ENCODE results near the gene TDRD3. TPM values are rescaled to one million over a fixed set of nuclear protein-coding genes. Genes with fewer than 3 reads are reported as not detected.

Gene TDRD3
- total RNA-seq, 2 experiments from 2014 or later: 22.4 to 27.2 TPM

DNA sequence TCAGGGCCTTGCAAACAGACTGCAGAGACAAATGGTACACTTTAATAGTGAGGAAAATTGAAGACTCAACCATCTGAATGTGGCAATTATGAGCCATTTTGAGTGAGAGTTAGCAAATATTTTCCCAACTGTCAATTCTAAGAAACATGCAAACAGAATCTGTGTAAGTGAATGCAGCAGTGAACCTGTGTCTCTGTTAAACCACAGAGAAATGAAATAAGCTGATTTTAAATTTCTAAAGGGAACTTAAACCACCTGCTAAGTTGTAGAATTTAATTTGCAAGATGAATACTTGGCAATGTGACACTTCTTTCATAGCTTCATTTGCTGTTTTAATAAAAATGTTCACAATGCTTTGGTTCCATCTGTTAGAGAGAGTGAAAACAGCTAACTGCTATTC, 42.0 kb upstream of the TDRD3 start:
- POLR2A ChIA-PET: no interaction called here
- DNase-seq (no peak), ATAC-seq (ENCODE audit: poor library complexity) (no peak)
- Mint-ChIP-seq H3K27me3 (peaks cover 41% of the 10 kb centered on the region), H3K9me3 (no peaks in the 10 kb centered on the region), H3K4me3 (no peak overlapping the region), H3K36me3 (ENCODE audit: low read depth) (no peaks in the 10 kb centered on the region), H3K4me1 (ENCODE audit: low read depth) (no peaks in the 10 kb centered on the region), H3K27ac (no peak overlapping the region)
- Histone ChIP-seq H3K27ac (ENCODE audit: low read depth in 1 of 2, low read length in 2 of 2) (no peak overlapping the region), H3K27me3 (ENCODE audit: control insufficient read depth in 1 of 2, insufficient read depth in 2 of 2, low read length in 2 of 2) (peaks cover 0 to 6% of the 10 kb centered on the region in 2 experiments), H3K9me3 (ENCODE audit: control insufficient read depth in 1 of 2, insufficient read depth in 1 of 2, low read length in 2 of 2) (no peaks in the 10 kb centered on the region), H3K4me1 (ENCODE audit: insufficient read depth, low read length) (no peaks in the 10 kb centered on the region), H3K36me3 (ENCODE audit: insufficient read depth, low read length) (no peaks in the 10 kb centered on the region), H3K4me3 (ENCODE audit: low read length) (no peak overlapping the region)
- CTCF ChIA-PET: interaction anchor here (0.7 kb wide), 1 partner anchor 25 kb away, joined by 3 read pairs; no protein-coding TSS in a partner anchor
- intact Hi-C loops (cut with DNase I, micrococcal nuclease): no loop called here
- TF ChIP-seq CTCF (IDR thresholded peaks at IDR 0.05): no peak

- no peaks in the 10 kb centered on the region for H3K9me3 Mint-ChIP-seq
- no peak overlapping the region for H3K4me3 ChIP-seq (ENCODE audit: low read length)
- H3K4me1 ChIP-seq (ENCODE audit: insufficient read depth, low read length): no peaks in the 10 kb centered on the region
- no peaks in the 10 kb centered on the region for H3K4me1 Mint-ChIP-seq (ENCODE audit: low read depth)
- no peaks in the 10 kb centered on the region for H3K36me3 ChIP-seq (ENCODE audit: insufficient read depth, low read length)
- ATAC-seq (ENCODE audit: poor library complexity) (no peak), DNase-seq (no peak)
- peaks cover 34% of the 10 kb centered on the region for H3K27me3 Mint-ChIP-seq
- no peaks in the 10 kb centered on the region for H3K9me3 ChIP-seq (ENCODE audit: control insufficient read depth in 1 of 2, insufficient read depth in 1 of 2, low read length in 2 of 2)
- CTCF ChIA-PET: no interaction called here
- no peak overlapping the region for H3K4me3 Mint-ChIP-seq
- peaks cover 0 to 6% of the 10 kb centered on the region in 2 experiments for H3K27me3 ChIP-seq (ENCODE audit: control insufficient read depth in 1 of 2, insufficient read depth in 2 of 2, low read length in 2 of 2)
- POLR2A ChIA-PET: no interaction called here
- no peaks in the 10 kb centered on the region for H3K36me3 Mint-ChIP-seq (ENCODE audit: low read depth)
- intact Hi-C loops (cut with DNase I, micrococcal nuclease): no loop called here
- H3K27ac Mint-ChIP-seq: no peak overlapping the region
- H3K27ac ChIP-seq (ENCODE audit: low read depth in 1 of 2, low read length in 2 of 2): no peak overlapping the region
- TF ChIP-seq CTCF (IDR thresholded peaks at IDR 0.05): no peak
These were observed 40.0 kb upstream of the TDRD3 start for GRCh38 chr13:60356970-60357369.

GRCh38 chr13:60358453-60358852, 38.6 kb upstream of the TDRD3 start:
- H3K4me3 Mint-ChIP-seq: no peak overlapping the region
- Histone ChIP-seq H3K36me3 (ENCODE audit: insufficient read depth, low read length) (no peaks in the 10 kb centered on the region), H3K4me3 (ENCODE audit: low read length) (no peak overlapping the region), H3K27me3 (ENCODE audit: control insufficient read depth in 1 of 2, insufficient read depth in 2 of 2, low read length in 2 of 2) (peaks cover 0 to 6% of the 10 kb centered on the region in 2 experiments), H3K9me3 (ENCODE audit: control insufficient read depth in 1 of 2, insufficient read depth in 1 of 2, low read length in 2 of 2) (no peaks in the 10 kb centered on the region), H3K4me1 (ENCODE audit: insufficient read depth, low read length) (no peaks in the 10 kb centered on the region), H3K27ac (ENCODE audit: low read depth in 1 of 2, low read length in 2 of 2) (no peak overlapping the region)
- no peaks in the 10 kb centered on the region for H3K4me1 Mint-ChIP-seq (ENCODE audit: low read depth)
- H3K9me3 Mint-ChIP-seq: no peaks in the 10 kb centered on the region
- peaks cover 30% of the 10 kb centered on the region for H3K27me3 Mint-ChIP-seq
- POLR2A ChIA-PET: no interaction called here
- intact Hi-C loops (cut with DNase I, micrococcal nuclease): no loop called here
- no peak overlapping the region for H3K27ac Mint-ChIP-seq
- TF ChIP-seq CTCF (IDR thresholded peaks at IDR 0.05): no peak
- no peaks in the 10 kb centered on the region for H3K36me3 Mint-ChIP-seq (ENCODE audit: low read depth)
- DNase-seq (no peak), ATAC-seq (ENCODE audit: poor library complexity) (no peak)
- CTCF ChIA-PET: no interaction called here

Data from CD4-positive, alpha-beta T cell (primary cell).